ENCODE measurements around the gene PDE2A.
A peak's percentile ranks its signal among the peaks of the same experiment; 100 is the strongest.

The PDE2A gene

DNA sequence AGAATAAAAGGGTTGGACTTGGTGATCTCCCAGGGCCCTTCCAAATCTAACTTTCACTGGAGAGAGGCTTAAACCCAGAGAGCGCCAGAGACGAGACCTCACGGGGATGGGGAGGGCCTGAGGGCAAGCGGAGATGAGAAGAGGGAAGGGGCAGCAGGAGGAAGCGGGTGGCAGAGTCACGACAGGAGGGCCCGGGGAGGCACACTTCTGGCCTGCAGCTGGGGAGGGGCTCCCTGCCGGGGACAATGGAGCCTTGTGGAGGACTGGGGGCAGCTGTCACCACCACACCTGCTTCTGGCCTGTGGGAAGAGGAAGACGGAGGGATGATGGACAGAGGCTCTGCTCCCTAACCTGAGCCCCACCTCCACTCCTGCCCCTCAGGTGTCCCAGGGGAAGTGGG, 40.2 kb downstream of the PDE2A start:
- DNase-seq = no peak

GRCh38 chr11:72633068-72633467, 41.2 kb downstream of the PDE2A start:
- no peak for DNase-seq

DNA sequence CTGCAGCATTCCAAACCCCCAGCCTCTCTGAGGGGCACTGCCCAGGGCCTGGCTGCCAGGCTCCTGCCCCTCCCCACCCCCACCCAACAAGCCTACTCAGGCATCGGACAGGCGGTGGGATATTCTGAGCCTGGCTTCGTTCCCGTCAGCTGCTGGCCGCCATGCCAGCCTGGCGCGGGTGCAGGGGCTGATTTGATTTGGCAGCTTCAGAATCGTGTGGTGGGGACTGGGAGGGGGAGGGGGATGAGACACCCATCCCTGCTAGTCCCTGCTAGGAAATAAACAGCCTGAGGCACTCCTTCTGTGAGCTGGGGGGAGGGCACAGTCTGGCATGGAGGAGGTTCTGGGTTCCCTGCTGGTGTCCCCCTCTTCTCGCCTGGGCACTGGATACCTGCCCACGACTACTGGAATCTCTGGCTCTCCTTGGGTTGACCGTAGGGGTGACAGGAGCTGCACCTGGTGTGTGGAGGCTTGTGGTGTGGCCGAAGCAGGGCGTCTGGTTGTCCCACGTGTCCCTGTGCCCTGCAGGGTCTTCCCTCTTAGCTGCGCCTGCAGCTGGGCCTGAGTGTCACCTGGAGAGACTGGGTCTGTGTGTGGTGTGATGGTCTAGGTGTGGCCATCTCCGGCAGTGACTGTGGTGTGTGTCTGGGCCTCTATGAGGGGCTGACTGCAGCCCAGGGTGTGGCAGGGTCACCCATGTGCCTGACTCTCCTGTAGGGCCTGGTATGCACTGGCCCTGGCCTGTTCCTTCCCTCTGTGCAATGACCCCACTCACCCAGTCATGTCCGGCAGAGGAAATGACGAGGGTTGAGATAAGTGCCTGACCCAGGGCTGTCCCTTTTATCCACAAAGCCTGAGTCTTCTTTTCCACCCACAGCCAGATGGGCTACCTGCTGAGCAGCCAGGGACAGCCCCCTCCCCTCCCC, 42.2 kb downstream of the PDE2A start:
- DNase-seq = no peak

- DNase-seq = no peak
Observed at GRCh38 chr11:72630104-72630852, 43.9 kb downstream of the PDE2A start.

GRCh38 chr11:72629266-72629665, 45.0 kb downstream of the PDE2A start:
- DNase-seq = no peak

DNA sequence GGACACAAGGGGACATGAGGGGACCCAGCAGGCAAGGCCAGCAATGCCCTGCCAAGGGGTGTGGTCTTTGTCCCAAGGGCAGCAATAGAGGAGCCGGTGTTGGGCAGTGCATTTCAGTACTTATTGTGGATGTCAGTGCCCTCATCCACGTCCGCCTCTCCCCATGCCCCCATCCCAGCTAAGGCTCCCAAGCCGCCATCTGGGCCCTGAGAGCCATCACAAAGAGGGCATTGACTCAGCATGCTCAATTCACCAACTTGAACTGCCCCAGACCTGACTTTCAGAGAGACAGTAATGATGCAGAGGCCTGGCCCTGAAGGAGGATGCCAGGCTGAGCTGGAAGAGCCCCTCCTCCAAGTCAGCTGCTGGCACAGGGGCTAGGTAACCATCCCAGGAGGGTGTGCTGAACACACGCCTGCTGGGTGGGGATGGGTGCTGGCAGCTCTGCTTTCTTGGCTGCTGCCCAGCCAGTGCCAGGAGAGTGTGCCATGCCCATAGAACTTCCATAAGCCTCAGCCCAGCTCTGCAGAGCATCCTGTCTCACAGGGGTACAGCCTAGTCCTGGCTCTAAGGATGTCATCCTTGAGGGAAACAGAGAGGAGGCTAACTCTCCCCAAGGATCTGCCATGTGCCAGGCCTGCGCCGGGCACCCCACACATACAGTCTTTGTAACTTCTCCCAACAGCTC, 46.5 kb downstream of the PDE2A start:
- DNase-seq = no peak

GRCh38 chr11:72626414-72626936, 47.7 kb downstream of the PDE2A start:
- DNase-seq = no peak

DNA sequence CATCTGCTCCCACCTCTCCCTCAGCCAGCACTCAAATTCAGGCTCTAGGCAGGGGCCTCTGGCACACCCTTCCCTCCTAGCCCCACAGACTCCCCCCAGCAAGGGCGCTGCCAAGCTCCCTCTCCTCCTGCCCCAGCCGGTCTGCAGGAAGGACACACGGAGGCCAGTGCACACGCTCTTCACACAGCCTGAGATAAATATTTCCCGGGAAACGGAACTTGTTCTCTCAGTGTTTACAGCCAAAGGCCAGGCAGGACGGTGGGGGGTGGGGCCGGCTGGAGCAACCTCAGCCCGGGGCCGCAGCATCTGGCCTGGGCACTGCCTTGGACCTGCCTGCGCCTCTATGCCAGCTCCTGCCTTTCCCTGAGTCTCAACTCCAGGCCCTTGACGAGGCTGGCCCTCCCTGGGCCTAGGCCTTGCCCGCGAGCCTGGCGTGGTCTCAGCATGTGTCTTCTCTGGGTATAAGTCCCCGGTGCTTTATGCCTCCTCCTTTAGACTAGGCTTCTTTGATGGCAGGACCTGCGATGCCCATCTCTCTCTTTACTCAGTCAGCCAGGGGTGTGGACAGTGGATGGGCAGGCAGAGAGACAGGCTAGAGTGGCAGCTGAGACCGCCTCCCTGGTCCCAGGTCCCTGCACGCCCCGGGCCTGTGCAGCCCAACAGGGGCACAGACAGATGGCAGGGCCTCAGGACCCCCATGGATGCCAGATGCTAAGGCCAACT, 48.4 kb downstream of the PDE2A start:
- no peak for DNase-seq

DNA sequence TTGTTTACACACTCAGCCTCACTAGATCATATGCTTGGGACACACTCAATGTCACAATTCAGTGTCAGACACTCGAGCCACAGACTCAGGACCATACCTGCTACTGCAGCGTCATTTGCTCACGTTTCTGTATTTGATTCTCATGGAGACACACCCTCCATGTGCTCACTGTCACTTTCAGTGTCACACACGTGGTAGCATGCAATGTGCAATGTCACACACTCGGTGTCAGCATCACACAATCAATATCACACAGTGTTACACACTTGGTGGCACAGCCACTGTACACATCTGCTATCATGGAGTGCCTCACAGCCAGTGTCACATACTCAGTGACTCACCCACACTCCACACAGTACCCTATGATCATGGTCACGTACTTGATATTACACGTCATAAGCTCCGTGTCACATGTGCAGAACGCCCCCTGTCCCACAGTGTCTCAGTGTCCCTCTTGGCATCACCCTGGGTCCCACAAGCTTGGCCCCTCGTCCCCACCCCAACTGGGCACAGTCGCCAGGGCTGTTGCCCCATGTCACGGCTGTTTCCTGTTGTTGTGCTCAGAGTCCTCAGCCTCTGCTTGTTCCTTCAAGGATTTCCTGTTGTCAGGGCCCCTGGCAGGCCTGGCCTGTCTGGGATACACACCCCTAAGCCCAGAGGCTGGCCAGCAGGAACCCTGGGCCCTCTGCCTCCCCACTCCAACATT, 49.6 kb downstream of the PDE2A start:
- DNase-seq = no peak

DNA sequence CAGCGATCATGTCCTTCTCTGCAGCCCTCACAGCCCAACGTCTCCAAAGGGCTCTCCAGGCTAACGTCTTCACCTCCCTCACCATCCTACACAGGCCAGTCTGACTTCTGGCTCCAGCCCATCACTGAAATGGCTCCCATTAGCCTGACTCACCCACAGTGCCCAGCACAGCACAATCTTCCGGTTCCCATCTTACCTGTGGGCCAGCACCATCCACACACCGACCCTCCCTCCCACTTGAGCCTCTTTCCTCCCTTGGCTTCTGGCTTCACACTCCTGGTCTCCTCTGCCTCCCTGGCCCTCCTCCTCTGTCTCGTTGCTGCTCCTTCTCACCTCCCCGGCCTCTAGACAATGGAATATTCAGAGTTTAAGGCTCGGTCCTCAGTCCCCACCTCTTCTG, 51.2 kb downstream of the PDE2A start:
- no peak for DNase-seq

GRCh38 chr11:72621008-72621610, 53.1 kb downstream of the PDE2A start:
- no peak for DNase-seq

DNA sequence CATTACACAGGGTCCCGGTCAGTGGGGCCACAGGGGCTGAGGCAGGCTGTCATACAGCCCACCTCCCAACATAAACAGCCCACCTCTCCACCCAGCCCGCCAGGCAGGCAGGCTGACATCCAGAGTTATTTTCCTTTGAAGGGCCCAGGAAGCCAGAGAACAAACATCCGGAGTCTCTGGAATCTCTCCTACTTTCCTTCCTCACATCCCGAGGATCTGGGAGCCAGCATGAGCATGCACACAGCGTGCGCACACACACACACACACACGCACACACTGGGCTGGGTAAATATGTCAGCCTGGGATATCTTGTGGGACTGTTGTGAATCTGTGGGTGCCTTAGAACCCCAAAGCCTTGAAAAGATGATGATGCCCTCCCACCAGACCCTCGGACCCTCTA, 55.4 kb downstream of the PDE2A start:
- peak; percentile 34 for DNase-seq

DNA sequence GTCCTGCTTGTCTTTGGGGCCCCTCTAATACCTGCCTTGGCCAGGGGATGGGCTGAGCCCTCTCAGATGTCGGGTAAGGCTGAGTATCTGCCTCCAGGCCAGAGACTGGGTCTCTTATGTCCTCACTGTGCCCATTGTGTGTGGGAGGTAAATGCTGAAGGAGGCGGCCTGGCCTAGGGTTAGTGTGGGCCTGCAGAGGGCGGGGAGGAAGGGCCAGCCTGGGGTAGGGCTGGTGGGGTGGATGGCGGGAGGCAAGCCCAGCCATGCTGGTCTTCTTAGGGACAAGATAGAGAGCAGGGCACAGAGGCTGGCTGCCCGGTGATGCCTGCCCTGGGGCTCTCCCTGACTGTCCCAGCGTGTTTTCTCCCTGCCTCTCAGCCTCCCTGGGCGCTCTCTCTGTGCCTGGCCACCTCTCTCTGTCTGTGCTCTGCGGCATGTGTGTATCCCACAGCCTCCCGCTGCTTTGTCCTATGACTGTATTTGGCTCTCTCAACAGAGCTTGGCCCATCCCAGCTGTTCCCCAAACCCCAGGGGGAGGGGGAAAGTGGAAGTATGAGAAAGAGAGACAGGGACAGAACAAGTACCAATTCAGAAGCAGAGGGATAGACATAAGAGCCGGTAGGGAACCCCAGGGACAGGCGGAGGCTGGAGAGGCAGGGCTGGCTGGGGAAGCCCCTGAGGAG, 57.0 kb downstream of the PDE2A start:
- peak; percentile 31 for DNase-seq

DNA sequence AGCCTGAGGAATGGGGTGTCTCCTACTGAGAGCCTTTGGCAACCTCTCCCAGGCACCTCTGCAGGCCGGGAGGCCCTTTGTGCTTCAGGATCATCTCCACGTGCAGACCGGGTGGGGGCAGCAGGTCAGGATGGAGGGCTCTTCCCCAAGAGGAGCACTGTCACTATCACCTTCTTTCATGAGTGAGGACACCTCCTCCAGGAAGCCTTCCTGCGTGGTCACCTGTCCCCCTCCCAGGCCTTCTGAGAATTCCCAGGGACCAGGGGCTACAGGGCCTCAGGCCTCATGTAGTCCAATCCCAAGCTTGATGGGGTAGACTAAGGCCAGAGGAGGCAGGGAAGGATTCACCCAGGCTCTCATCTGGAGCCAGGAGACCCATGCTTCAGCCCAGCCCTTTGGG, 57.6 kb downstream of the PDE2A start:
- no peak for DNase-seq

GRCh38 chr11:72615329-72615728, 58.9 kb downstream of the PDE2A start:
- no peak for DNase-seq

GRCh38 chr11:72614381-72614780, 59.8 kb downstream of the PDE2A start:
- DNase-seq = peak; percentile 11

- DNase-seq = no peak
Observed at GRCh38 chr11:72613977-72614376, 60.2 kb downstream of the PDE2A start.

GRCh38 chr11:72613450-72613849, 60.8 kb downstream of the PDE2A start:
- no peak for DNase-seq

DNA sequence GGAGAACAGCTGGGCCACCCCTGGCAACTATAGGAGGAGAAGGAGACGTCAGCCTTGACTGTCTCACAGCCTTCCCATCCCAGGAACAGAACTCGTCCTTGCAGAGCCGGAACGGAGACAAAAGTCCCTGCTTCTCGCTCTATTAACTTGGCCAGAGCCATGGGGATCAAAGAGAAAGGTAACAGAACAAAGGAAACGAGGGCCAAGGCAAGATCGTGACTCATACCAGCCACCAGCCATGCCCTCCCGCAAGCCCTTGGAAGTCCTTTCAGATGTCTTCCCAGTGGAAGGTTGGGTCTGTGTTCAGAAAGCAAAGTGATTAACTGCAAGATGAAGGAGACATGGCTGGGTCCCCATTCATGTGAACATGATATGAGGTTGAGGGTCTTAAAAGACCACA, 64.7 kb downstream of the PDE2A start:
- no peak for DNase-seq

DNA sequence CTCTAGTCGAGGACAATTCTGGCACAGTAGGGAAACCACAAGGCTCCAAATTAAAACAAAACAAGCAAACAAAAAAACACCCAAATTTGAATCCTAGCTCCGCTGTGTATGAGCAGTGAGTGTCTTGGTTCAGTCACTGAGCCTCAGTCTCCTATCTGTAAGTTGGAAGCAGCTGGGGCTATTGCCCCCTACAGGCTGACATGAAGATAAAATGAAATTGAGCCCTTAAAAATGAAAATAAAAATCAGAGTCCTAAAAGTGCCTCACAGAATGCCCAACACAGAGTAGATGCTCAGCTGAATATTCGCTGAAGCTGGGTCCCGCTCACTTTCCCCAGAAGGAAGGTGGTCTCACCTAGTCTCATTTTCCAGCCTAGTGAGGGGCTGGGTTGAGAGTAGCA, 65.2 kb downstream of the PDE2A start:
- peak; percentile 4 for DNase-seq

DNA sequence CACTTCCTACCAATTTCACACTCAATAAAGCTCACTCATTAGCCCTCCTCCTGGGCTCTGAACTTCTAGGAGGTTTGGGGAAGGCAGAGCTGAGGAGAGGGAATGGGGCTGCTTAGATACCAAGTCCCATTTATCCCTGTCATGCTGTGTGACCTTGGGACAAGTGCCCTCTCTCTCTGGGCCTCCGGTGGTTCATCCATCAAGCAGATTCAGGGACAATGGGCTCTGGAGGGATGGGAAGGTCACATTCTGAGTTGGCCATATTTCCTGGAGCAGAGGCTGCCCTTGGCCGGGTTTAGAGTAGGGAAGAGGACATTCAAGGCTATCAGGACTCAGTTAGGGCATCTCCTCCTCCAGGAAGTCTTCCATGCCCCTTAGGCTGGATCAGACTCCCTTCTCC, 66.7 kb downstream of the PDE2A start:
- DNase-seq = no peak
